DMS53 treated with DMSO at 0.1 percent for 48 hours (cell line): ENCODE measurements around the gene TBX19.

Experiments
- DNase-seq: peaks from one replicate; lab custom pipeline; 2025; ENCODE audit not compliant: unreplicated experiment; lab: John Stamatoyannopoulos, UW

Gene TBX19

DNA sequence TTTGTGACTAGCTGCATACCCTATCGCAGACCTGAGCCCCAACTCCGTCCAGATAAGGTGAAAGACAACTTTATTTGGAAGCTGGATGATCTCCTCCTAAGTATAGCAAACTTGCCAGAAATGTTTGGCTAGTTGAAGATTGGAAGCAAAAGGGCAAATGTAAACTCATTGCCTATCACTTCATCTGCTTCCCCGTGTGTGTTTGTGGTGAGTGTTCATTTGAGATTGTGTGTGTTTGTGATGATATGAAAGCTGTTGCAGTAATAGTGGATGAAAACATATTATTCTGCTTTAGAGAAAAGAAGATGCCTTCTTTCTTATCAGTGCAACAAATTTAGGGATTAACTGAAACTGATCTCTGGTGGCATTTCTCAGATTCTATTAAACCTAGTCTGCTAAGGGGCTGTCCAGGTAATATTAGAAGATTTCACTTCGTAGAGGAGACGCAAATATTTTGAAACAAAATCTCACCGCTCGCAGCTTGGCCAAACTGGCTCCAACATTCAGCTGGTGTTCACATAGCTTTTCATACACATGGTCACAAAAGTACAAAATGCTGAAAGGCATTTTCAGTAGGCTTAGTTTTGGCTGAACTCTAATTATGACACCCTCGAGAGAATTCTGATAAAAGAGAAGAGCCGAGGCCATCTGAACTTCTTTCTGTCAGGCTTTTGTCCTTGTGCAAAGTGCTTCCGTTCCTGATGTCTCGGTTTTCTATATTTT, 1.1 kb downstream of the TBX19 start:
- no peak for DNase-seq

DNA sequence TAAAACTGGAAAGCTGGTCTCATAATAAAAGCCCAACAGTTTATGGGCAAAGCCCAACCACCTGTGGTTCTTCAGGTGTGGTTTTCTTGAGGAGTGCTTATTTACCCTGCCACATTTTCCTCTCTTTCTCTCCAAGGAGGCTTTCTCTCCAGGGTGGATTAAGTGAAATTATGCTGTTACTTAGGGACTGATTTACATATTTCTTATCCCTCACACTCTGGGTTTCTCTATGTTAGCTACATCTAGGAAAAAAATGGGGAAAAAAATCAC, 4.8 kb downstream of the TBX19 start:
- peak; percentile 47 for DNase-seq

DNA sequence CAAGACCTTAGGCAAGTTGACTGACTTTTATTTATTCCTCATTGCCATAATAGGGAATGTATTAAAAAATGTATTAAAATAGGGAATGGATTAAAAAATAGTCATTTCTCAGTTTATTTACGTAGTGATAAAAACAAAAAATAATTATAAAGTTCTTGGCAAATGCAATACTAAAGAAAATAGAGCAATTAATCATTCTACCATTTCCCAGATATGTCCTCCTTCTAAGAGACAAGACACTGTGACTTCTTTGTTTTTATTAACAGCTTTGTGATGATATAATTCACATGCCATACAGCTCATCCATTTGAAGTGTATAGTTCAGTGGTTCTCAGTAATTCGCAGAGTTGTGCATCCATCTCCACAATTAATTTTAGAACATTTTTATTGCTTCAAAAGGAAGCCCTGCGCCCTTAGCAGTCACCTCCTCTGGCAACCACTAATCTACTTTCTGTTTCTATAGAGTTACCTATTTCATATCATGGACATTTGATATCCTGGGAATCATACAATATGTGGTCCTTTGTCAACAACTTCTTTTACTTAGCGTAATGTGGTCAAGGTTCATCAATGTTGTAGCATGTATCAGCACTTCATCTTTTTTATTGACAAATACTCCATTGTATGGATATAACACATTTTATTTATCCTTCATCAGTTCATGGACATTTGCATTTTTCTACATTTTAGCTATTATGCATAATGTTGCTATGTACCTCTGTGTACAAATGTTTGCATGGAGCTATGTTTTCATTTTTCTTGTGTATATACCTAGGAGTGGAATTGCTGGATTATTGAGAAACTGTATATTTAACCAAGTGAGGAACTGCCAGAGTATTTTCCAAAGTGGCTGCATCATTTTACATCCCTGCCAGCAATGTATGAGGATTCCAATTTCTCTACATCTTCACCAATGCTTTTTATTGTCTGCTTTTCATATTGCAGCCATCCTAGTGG, 5.6 kb downstream of the TBX19 start:
- DNase-seq, result peak; percentile 4

DNA sequence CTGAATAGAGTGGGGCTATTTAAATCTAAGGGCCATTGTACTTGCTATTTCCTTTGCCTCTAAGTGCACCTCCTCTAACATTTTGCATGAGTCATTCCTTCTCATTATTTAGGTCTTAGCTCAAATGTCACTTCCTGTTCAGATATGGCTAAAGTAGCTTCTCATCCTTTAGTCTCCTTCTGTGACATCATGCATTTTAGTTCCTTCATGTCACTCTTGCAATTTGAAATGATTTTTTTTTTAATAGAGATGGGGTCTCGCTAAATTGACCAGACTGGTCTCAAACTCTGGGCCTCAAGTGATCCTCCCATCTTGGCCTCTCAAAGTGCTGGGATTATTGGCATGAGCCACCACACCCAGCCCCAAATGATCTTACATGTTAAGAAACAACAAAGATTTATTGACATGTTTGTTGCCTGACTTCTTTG, 6.6 kb downstream of the TBX19 start:
- DNase-seq, result peak; percentile 47

DNA sequence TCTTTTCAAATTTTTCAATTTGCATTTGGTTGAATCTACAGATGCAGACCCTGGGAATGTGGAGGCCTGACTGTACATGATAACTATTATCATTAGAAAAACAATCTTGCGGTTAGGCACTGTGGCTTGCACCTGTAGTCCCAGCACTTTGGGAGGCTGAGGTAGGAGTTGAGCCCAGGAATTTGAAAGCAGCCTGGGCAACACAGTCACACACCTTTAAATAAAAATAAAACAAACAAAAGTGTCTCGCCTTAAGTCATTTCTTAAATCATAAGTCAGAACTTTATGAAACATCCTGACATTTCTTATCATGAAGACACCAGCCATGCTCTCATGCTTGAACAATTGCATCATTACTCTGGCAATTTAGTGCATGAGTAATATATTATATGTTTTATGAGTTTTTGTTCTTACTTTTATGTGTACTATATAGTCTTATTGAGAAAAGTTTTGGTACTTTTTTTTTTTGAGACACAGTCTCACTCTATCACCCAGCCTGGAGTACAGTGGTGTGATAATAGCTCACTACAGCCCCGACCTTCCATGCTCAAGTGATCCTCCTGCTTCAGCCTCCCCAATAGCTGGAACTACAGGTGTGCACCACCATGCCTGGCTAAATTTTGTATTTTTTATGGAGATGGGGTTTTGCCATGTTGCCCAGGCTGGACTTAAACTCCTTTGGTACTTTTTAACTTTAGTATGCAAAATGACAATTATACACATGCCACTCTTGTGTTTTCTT, 7.8 kb downstream of the TBX19 start:
- no peak for DNase-seq

DNA sequence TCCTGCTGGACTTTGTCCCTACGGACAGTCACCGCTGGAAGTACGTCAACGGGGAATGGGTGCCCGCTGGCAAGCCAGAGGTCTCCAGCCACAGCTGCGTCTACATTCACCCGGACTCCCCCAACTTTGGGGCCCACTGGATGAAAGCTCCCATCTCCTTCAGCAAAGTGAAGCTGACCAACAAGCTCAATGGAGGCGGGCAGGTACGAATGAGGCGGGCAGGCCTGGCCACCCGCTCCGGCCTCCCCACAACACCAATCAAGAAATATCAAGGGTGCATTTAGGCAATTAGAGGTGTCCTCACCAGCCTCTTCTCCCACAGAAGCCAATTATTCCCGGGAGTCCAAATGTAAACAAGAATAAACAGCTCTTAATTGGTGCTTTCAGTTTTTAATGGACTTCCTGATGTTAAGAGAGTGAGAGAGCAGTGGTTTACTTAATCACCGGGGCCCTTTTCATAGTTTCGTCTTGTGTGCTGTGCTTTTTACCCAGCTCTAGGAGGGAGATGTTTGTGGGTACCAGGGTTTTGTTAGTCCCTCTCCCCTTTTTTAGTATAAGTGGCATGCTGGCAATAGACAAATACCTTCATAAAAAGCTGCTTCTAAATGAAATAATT, 10.7 kb downstream of the TBX19 start:
- DNase-seq, result no peak

DNA sequence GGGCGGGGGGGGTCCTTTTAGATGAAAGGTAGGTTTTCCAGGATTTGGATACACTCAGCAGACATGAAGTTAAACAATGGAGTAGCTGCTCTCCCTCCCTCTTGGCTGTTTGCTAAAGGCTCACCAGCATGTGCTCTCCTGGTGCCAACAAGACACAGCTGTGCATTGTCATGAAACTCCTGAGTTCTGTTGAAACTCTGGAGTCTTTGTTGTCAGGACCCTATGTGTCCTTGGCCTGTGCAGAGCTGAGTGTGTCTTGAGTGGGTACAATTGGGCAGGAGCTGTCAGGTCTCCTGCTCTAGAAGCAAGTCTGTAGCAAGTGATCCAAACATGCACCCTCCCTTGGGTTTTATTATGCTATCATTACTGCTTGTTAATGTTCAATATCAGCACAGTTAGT, 12.7 kb downstream of the TBX19 start:
- no peak for DNase-seq

DNA sequence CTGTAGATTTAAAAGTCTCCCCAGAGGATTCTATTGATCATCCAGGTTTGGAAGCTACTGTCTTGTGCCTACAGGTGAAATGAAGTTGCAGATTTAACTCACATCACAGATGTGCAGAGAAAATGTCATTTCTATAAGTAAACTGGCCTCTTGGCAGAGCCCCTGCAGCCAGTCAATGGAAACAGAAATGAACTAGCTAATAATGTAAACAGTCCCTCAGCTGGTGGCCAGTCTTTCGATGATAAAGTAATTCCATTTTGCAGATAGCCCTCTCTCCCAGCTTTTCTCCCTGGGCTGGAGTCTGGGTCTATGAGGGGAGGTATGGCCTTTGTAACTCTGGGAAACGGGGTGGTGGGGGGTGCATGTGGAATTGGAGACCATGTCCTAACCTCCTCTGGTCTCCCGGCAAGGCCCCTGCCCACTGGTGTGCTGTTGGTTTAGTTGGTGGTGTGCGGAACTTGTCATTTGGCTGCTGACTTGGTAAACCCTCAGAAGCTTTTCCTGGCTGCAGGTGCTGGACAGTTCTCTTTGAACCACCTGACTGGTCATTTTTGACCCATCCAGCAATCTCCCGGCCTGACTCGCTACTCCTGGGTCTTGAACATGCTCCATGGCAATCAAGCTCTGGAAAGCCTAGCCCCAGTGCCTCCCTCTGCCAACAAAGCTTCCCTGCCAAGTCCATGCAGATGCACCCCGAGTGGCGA, 14.9 kb downstream of the TBX19 start:
- no peak for DNase-seq

DNA sequence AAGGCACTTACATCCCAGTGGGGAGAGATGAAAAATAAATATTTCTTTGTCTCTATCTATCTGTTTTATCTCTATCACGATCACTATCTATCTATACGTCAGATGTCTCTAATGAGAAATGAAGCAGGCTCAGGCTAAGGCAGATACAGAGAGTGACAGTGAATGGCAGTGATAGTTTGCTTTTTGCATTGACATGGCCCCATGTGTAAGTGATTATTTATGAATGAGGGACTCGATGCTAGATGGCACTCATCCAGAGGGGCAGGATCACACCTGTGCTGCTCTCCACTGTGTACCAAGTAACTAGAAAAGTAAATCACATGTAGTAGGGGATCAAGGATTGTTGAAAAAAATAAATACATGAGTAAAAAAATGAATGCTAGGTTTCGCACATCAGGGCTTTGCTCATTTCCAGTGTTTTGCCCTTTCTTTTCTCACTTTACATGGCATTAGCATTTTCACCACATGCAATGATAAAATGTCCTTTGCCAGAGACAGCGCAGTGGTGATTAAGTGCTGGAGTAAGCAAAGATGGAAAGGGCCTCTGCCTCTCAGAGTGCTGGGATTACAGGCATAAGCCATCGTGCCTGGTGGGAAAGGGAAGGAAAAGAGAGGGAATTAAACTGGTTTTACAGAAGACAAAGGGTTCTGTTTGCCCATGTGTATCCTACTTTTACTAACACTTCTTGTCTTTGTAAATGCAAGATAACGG, 16.5 kb downstream of the TBX19 start:
- peak; percentile 9 for DNase-seq

DNA sequence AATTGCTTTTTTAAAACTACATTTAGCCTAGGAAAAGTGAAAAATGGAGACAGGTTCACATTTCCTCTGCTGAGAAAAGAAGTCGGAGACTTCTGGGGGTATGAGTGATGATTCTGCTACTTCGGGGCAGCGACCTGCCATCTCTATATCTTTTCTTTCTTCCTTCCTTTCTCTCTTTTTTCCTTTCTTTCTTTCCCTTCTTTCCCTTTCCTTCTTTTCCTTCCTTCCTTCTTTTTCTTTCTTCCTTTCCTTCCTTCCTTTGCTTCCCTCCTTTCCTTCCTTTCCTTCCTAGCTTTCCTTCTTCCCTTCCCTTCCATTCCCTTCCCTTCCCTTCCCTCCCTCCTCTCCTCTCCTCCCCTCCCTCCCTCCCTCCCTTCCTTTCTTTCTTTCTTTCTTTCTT, 17.8 kb downstream of the TBX19 start:
- DNase-seq, result no peak

DNA sequence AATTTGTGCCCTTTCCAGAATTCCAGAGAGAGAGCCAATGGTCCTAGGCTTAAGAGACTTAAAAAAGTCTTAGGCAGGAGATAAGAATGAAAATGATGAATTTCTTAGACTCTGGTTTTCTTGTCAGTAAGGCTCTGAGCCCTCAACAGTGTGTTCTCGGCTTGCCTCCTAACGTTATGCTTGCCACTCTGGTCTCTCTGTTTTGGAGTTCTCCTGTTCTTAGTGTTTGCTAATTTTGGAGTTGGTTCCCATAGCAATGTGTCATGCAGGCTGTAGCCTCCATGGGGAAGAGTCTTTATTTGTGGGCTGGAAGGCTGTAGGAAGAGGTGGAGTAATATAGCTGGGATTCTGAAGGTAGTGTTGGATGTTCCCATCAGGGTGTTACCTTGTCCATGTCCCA, 19.9 kb downstream of the TBX19 start:
- no peak for DNase-seq

DNA sequence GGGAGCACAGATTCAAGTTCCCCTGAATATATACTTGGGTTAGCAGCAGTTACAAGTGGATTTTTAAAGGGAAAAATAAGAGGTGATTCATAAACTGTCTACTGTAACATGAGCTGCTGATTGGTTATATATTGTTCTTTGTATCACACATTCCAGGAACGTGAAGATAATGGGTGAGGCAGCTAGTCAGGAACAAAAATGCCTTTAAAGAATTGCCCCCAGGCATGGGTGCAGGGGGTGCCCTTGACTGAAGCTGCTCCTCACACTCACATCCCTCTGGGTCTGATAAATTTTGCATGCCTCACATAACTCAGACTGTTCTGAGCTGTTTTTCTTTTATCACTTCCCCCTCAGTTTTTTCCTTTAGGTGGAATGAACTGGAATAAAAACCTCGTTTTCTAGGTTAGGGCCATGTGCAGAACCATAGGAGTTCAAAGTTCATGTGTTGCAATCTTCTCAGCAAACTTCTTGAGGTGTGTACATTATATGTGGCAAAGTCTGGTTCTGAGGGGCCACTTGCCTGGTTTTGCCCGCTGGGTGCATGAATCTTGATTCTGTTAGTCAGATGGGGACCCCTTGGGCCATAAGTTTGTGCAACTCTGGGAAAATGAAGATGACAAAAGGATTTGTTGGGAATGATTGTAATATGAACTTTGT, 21.1 kb downstream of the TBX19 start:
- DNase-seq, result no peak

DNA sequence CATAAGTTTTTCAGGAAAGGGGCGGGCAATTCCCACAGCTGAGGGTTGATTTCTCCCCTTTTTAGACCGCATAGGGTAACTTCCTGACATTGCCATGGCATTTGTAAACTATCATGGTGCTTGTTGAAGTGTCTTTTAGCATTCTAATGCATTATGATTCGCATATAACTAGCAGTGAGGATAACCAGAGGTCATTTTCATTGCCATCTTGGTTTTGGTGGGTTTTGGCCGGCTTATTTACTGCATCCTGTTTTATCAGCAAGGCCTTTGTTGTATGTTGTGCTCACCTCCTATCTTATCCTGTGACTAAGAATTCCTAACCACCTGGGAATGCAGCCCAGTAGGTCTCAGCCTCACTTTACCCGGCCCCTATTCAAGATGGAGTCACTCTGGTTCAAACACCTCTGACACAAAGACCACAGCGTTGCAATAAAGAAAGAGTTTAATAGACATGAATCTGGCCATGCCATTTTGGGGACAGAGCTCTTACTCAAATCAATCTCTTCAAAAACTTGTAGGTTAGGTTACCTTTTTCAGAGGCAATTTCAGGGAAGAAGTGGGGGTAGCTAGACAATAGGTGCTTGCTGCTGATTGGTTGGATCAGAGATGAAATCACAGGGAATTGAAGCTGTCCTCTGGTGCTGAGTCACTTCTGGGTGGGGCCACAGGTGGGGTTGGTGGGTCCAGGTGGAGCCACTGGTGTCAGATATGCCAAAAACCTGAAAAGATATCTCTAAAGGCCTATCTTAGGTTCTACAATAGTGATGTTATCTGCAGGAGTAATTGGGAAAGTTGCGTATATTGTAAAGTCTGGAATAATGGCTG, 23.3 kb downstream of the TBX19 start:
- no peak for DNase-seq

DNA sequence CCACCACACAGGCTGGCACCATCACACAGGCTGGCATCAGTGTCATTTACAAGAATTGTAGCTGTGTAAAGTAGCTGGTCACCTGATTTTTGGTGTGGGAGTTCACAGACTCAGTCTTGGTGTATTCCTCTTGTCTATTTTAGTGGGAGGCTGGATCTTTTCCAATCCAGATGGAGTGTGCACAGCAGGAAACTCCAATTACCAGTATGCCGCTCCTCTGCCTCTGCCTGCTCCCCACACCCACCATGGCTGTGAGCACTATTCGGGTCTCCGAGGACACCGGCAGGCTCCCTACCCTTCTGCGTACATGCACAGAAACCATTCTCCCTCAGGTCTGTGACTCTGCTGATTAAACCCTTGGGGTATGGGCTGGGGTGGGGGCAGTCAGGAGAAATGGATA, 24.2 kb downstream of the TBX19 start:
- DNase-seq, result no peak

DNA sequence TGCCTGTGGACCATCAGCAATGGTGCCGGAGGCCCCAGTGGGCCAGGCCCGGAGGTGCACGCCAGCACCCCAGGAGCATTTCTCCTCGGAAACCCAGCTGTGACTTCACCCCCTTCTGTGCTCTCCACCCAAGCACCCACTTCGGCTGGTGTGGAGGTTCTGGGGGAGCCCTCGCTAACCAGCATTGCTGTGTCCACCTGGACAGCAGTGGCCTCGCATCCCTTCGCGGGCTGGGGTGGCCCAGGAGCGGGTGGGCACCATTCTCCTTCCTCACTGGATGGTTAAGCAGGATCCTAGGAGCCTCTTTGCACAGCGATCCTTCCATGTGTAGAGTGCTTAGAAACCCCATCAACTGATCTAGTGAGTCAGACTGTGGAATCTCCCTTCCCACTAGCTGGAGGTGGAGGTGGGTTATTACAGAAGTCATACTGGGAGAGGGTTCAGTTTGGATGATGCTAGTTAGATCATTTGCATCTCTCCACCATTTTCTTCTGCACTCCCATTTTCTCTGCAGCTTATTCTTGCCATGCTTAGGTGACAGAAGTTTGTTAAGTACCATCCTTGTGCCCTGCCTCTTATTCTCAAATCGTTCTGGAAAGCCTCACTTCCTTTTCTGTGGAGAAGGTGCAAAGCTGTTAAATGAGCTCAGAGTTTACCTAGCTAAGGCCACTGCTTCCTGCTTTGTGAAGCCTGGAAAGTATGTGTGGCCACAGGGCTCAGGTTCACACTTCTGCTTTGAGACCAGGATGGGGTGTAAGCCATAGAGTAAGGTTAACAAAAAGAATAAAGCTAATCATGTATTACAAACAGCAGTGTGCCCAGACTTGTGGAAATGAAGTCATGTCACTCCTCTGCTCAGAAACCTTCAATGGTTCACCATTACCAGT, 32.3 kb downstream of the TBX19 start:
- no peak for DNase-seq

DNA sequence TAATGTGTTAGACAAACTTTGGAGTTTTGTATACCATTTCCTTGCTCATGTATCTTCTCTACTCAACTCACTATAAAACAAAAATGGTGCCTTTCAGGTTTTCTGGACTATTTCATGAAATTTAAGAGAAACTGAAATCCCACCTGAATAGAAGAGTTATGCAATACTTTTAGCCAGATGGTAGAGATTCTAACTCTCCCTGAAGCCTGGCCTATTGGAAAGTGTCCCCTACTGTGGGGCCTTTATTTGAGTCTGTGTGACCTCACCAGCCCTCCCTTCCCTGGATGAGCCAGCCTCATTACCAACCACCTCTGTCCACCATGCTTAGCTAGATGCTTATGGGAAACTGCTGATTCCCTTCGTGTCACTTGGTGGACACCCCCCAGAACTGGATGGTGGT, 35.5 kb downstream of the TBX19 start:
- DNase-seq, result no peak

DNA sequence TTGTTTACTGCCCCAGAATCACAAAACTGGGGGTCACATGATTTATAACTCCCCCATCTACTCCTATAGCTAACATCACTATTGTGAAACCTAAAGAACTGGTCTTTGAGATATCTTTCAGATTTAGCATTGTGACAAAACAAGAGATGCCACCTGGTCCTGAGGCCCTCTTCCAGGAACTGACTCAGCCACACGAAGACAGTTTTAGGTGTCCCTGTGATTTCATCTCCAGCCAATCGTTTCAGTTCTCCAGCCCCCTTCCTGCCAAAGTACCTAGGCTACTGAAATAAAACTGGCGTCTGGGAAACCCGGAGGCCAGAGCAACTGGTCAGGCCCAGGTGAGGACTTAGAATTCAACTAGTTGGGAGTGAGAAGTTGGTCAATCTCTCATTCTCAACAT, 36.6 kb downstream of the TBX19 start:
- no peak for DNase-seq

DNA sequence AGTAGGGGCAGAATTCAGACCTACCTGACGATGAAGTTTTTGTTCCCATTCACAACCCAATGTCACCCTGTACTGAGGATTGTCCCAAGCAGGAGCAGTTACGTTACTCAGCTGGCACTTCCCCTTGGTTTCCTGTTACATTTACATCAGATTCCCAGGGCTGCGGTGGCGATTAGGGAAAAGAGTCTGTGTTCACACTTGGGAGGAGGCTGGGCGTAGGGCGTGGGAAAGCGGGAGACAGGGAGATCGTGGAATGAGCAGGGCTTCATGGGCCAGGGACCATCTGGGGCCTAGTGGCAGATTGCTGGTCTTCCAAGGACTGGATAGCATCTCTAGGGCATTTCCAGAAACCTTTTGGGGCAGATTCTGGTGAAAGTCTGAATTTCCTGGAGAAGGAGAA, 39.0 kb downstream of the TBX19 start:
- DNase-seq, result no peak
